ENCODE data around the gene ETFRF1.
A peak's percentile ranks its signal among the peaks of the same experiment; 100 is the strongest.

ETFRF1 gene

GRCh38 chr12:25236190-25236589 lies 41.2 kb downstream of the ETFRF1 start:
- DNase-seq (ENCODE audit: low spot score), result no peak

GRCh38 chr12:25236626-25237025 lies 41.6 kb downstream of the ETFRF1 start:
- DNase-seq (ENCODE audit: low spot score), result no peak

- DNase-seq (ENCODE audit: low spot score), result peak; percentile 65
Measured at GRCh38 chr12:25241167-25242020, 46.4 kb downstream of the ETFRF1 start.

DNA sequence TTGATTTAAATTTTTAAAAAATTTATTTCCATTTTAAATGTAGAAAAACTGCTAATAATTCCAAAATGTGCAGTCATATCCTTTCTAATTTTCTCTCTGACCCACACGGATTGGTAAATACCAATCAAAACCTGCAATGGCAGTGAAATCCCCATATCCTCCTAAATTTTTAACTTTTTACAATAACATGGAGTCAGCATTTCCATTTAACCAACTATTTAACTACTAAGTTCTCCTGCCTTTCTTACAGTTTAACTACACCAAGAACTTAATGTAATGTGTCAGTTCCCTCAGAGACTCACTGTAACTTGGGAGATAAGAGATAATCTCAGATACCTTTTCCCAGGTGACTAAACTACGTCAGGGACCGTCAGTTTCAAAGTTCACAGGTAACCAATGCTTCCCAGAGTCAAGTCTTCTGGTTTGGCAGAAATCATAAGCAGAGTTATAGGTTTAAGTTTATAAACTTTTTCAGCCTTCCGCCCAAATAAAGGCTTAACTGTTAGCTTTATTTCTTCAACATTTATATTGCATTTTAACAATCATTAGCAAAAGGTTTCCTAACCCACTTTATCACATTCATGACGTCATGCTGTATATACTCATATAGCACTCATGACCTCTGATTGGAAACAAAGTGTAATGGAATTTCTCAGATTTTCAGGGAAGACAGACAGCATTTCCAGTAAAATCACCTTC lies 48.1 kb downstream of the ETFRF1 start:
- DNase-seq (ENCODE audit: low spot score), result peak; percentile 27

- DNase-seq (ENCODE audit: low spot score), result no peak
Measured at GRCh38 chr12:25243680-25243990, 48.6 kb downstream of the ETFRF1 start.

GRCh38 chr12:25245491-25245890 lies 50.5 kb downstream of the ETFRF1 start:
- no peak for DNase-seq (ENCODE audit: low spot score)

GRCh38 chr12:25248137-25248536 lies 53.1 kb downstream of the ETFRF1 start:
- no peak for DNase-seq (ENCODE audit: low spot score)

DNA sequence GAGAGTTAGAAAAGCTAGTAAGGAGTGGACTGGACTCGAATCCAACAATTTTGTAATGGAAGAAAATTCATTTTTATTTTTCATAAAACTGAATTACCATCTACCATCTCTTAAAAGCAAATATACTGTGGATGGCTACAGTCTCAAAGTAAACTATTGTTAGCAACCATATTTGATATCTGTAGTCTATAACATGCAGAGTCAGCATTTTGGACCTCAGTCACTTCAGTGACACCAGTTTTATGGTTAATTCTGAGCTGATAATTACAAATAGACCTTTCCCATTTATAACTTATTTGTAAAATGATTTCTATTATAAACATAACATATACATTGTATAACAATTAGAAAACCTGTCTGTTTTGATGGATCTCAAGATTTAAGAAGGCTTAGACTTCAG lies 53.7 kb downstream of the ETFRF1 start:
- DNase-seq (ENCODE audit: low spot score), result no peak

DNA sequence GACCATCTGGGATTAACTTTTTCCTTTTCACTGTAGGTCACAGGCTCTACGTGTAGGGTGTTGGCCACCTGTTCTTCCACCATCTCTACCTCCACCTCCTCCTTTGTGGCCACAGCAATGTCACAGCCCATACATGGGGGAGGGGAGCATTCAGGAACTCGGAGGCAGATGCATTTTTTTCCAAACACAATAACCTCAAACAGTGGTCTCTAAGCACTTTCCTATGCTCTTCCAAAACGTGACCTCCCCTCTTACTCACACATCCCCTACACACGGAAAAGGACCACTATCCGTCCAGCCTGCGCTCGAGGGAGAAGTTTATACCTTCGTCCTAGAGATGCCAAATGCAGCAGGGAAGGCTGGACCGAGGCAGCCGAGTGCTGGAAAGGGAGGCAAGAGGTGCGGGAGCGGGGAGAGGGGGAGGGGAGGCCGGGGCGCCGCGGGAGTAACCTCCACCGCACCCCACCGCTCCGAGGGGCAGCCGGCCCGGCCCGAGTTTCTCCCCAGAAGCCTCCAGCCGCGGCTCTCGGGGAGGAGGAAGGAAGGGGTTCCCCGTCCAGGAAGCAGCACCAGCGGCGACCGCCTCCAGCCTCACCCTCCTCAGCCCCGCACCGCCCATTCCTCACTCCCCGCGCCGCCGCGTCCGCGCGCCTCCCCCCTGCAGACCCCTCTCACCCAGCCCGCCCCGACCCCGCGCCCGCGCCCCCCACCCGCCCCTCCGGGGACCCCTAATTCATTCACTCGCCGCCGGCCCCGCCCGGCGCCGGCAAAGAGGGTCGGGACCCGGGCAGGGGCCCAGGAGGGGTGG lies 55.1 kb downstream of the ETFRF1 start:
- DNase-seq (ENCODE audit: low spot score), result peak; percentile 23

DNA sequence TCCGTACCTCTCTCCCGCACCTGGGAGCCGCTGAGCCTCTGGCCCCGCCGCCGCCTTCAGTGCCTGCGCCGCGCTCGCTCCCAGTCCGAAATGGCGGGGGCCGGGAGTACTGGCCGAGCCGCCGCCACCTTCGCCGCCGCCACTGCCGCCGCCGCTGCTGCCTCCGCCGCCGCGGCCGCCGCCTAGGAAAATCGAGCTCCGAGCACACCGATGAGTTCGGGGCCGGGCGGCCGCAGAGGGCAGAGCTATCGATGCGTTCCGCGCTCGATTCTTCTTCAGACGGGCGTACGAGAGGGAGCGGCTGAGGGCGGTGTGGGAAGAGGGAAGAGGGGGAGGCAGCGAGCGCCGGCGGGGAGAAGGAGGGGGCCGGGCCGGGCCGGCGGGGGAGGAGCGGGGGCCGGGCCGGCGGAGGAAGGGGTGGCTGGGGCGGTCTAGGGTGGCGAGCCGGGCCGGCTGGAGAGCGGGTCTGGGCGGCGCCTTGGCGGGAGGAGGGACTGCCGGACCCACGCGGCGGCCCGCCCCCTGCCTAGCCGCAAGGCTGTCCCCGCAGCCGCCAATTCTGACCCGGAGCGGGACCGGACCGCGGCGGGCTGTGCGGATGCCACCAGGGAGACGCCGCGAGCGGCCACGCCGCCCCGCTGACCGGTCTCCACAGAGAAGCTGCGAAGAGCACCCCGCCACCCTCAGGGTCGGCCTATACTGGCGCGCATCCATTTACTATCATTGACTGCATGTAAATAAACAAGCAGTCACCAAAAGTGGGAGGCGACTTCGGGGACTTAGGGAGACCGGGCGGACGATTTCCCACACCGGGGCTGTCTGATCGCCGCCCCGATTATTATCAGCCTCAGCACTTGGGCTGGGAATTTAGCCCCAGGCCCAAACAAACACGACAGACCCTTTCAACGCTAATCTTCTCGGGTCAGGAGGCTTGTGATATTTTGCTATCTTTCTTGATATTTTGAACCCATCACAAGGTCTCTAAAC lies 56.0 kb downstream of the ETFRF1 start, which contains the start of gene KRAS:
KRAS (minus strand) TSS at position 186 of the 987 bp plus-strand sequence.
- DNase-seq (ENCODE audit: low spot score), result peak; percentile 93

- no peak for DNase-seq (ENCODE audit: low spot score)
Measured at GRCh38 chr12:25251769-25252168, 56.7 kb downstream of the ETFRF1 start.

- no peak for DNase-seq (ENCODE audit: low spot score)
Measured at GRCh38 chr12:25252946-25253345, 57.9 kb downstream of the ETFRF1 start.

DNA sequence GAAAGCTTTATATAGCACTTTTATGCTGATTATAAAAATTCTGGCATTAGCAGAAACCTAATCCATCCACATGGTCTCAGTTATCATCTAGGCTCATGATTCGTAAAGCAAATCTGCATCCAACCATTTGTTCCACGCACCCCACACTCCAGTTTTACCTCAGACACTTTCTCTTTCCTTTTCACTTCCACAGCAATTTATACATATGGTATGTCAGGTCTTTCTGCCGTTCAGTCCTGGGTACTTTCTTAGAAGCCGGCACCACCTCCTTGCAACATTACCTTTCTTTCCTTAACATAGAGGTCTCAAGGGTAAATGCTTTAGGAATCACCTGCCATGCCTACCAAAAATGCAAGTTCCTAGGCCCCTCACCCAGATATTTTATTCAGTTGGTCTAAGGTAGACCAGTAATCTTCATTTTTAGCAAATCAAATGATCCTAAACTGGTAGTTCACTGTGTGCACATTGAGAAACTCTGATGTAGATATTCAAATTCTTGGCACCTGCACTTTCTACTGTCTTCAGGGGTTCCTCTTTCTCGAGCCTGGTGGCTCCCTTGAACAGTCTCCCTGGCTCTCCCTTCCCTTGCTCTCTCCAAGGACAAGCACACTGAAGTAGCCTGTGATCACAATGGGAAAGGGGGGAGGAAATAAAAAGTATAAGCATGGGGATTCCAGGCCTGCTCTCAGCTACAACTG lies 58.5 kb downstream of the ETFRF1 start:
- DNase-seq (ENCODE audit: low spot score), result no peak

GRCh38 chr12:25254271-25254880 lies 59.3 kb downstream of the ETFRF1 start:
- DNase-seq (ENCODE audit: low spot score), result peak; percentile 17

All from RKO (cell line).